Hypothalamus (tissue), 51 donors: ENCODE results near the gene MAP1LC3B2.

ENCODE experiments used
- DNase-seq, 51 donors: peaks; one replicate each; lab custom pipeline; 2025; lab: John Stamatoyannopoulos, UW

The MAP1LC3B2 gene

DNA sequence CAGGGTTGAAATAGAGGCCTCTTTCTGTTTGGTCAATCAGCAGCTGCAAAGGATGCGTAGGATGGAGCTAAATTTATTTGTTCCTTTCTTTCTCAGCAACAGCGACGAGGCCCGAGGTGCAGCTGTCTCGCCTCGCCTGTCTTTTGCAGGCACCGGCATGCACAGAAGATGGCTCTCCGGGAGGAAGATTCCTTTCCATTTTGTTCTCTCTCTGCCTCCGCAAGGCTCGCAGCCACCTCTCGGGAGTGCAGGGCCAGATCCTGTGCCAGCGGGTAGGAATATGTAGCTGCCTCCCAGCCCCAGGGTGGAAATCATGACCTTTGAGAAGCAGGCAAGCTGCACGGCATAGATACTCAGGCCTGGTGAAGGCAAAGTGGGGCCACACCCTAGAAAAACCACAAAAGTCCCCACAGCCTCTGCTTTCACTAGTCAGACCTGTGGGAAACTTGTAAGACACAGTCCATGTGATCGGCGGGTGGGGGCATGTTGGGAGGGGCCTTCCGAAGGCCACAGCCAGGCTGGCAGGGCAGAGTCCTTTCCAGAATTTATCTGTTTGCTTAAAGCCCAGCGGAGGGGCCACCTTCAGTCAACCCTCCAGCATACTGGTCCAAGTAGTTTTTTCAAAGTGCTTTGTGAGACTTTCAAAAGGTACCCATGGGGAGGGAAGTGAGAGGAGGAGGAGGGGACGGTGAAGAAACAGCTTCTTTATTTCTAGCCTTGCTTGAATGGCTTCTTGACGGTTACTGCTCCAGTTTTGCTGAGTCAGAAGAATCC, at the start of gene MAP1LC3B2:
TSS of gene MAP1LC3B2 (plus strand) at position 220 of the 774 bp plus-strand sequence. CDS start 16,562 bp downstream, outside the sequence.
- peak in 39 of 51 donors; percentile 9 to 72 (median 30) for DNase-seq

DNA sequence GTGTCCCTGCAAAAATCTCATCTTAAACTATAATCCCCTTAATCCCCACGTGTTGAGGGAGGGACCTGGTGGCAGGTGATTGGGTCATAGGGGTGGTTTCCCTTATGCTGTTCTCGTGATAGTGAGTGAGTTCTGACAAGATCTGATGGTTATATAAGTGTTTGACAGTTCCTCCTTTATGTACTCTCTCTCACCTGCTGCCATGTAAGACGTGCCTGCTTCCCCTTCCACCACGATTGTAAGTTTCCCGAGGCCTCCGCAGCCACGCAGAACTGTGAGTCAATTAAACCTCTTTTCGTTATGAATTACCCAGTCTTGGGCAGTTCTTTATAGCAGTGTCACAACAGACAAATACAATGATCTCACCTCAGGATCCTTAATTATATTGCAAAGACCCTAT, 45.2 kb upstream of the MAP1LC3B2 start:
- DNase-seq: no peak

DNA sequence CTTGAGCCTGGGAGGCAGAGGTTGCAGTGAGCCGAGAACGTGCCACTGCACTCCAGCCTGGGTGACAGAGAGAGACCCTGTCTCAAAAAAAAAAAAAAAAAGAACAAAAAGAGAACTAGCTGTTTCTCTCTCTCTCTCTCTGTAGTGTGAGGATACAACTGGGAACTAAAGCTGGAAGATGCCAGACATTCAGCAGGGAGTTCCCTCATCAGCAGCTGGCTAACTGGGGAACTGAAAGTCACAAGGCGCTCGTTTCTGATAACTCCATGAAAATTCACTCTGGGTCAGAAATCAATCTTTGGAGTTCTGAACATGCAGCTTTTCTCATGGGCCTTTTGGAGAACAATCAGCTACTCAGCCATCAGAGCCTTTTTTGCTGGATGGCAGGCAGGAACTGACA, 43.5 kb upstream of the MAP1LC3B2 start:
- peak in 1 of 51 donors; percentile 3 for DNase-seq

DNA sequence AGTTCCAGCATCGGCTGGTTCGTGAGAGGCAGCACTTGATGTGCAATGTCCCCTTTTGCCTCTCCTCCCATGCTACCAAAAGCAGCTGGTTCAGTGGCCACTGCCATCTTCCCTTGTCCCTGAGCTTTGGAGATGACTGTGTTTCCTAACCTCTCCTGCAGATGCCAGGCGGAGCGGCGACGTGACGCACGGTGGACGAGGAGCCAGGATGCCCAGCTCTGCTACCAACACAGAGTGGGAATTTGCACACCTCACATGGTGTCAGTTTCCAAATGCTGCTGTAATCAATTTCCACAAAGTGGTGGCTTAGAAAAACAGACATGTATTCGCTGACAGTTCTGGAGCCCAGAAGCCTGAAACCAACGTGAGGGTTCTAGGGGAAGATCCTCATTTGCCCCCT, 42.5 kb upstream of the MAP1LC3B2 start:
- DNase-seq: no peak

- no peak for DNase-seq
These were observed 41.6 kb upstream of the MAP1LC3B2 start for GRCh38 chr12:116517431-116518045.

DNA sequence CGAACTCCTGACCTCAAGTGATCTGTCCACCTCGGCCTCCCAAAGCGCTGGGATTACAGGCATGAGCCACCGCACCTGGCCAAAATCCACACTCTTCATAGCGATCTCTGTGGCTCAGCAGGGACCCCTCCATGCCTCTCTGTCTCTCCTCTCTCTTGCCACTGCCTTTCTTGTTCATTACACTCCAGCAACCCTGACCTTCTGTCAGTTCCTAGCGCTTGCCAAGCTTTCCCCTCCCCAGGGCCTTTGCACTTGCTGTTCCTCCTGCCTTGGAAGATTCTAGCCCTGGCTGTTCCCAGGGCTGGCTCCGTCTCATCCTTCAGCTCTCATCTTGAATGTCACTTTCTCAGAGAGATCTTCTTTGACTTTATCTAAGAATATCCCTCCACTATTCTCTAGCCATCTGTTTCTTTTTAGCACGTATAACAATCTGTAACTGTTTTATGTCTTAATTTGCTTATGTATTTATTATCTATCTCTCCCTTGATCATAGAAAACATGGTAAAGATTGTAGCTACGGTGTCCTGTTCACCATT, 38.9 kb upstream of the MAP1LC3B2 start:
- DNase-seq: no peak

GRCh38 chr12:116520801-116521471, 38.2 kb upstream of the MAP1LC3B2 start:
- DNase-seq: peak in 2 of 51 donors; percentile 5 to 21

- no peak for DNase-seq
These were observed 34.9 kb upstream of the MAP1LC3B2 start for GRCh38 chr12:116524311-116524710.

GRCh38 chr12:116524964-116525379, 34.2 kb upstream of the MAP1LC3B2 start:
- DNase-seq: no peak

GRCh38 chr12:116525418-116526001, 33.7 kb upstream of the MAP1LC3B2 start:
- DNase-seq: peak in 20 of 51 donors; percentile 2 to 50 (median 14)

DNA sequence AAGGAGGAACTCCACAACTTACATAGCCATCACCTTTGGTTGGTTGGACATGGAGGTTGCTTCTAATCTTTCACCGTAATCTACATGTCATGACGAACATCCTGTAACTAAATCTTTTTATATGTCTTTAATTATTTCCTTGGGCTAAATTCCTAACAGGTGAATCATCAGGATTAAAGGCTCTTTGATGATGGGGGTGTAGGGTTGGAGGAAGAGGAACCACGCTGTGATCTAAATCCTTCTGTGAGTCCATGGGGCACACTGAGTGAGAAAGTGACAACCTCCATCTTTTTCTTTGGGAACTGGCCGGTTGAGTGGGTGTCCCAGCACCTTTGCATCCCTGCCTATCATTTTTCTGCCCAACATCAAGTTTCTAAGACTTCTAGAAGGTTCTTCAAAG, 31.1 kb upstream of the MAP1LC3B2 start:
- DNase-seq: no peak

GRCh38 chr12:116528498-116528897, 30.7 kb upstream of the MAP1LC3B2 start:
- no peak for DNase-seq

GRCh38 chr12:116529048-116529447, 30.1 kb upstream of the MAP1LC3B2 start:
- no peak for DNase-seq

GRCh38 chr12:116529686-116530085, 29.5 kb upstream of the MAP1LC3B2 start:
- no peak for DNase-seq

DNA sequence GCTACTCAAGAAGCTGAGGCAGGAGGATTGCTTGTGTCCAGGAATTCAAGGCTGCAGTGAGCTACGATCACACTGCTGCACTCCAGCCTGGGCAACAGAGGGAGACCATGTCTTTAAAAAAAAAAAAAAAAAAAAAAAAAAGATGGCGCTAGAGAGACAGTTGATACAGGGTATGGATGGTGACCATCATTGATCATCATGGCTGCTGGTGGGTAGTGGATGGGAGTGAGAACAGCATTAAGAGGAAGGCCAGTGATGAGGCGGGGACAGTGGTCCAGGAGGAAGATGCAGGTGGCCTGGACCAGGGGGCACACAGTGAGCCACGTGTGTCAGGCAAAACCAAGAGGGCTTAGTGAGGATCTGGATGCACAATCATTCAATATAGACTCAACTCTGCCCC, 26.8 kb upstream of the MAP1LC3B2 start:
- no peak for DNase-seq

DNA sequence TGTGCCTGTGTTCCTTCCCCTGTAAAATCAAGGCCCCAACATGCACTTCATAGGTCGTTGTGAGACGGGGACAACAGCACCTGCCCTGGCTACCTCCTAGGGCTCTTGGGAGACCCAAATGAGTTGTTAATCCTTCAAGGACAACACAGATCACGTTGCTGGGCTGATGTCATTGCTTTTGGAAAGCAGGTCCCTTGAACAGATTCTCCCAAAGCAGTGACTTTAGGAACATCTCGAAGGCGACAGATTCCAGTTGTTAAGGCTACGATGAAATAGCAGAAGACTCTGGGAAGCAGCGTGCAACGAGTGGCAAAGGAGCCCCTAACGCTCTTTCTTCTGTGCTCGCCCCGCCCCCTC, 26.2 kb upstream of the MAP1LC3B2 start:
- DNase-seq: peak in 1 of 51 donors; percentile 7

DNA sequence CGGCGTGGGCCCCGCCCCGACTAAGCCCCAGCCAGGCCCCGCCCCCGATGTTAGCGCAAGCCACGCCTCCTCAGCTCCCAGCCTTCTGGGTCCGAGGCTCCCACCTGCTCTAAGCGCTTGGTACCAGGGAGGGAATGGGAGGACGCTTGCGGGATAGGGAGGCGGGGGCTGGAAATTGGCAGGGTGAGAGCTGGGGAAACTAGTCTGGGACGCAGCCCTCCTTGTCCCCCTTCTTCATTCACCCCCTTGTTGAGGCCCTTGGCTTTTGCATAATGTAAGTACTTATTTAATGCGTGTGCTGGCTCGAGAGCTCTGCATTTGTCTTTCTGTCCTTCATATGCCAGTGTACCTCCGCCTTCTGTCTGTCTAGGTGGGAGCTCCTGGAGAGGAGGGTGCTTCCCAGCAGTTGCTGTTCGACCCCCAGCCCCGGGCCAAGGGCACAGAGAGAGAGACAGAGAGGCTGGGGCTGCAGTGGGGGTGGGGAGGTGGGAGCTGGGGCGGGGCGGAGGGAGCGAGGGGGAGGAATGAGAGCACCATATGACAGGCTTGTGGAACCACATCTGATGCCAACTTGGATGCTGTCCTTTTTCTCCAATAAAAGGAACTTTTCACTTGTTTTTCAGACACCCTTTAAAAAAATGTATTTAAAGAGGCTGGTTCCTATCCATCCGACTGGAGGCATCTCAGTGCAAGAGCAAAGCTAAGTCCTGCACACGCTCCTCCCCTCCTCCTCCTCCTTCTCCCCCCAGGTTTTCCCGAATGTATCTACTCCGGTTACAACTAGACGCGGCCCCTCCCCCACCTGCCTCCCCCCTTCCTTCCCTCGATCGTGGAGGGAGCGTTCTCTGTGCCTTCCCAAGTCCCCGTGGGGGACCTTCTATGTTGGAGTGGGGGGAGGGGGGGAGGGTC, 25.6 kb upstream of the MAP1LC3B2 start:
- DNase-seq: peak in 49 of 51 donors; percentile 7 to 84 (median 55)

GRCh38 chr12:116534311-116535121, 24.7 kb upstream of the MAP1LC3B2 start:
- peak in 12 of 51 donors; percentile 10 to 67 (median 46) for DNase-seq

GRCh38 chr12:116535241-116535640, 23.9 kb upstream of the MAP1LC3B2 start:
- no peak for DNase-seq
